Measurements from ENCODE around the gene TUBB4B.

- no peak for TF ChIP-seq ZNF510 (tag by site-specific recombination; IDR thresholded peaks at IDR 0.05; ENCODE audit: insufficient replicate concordance)
- TF ChIP-seq, protein P1, sequence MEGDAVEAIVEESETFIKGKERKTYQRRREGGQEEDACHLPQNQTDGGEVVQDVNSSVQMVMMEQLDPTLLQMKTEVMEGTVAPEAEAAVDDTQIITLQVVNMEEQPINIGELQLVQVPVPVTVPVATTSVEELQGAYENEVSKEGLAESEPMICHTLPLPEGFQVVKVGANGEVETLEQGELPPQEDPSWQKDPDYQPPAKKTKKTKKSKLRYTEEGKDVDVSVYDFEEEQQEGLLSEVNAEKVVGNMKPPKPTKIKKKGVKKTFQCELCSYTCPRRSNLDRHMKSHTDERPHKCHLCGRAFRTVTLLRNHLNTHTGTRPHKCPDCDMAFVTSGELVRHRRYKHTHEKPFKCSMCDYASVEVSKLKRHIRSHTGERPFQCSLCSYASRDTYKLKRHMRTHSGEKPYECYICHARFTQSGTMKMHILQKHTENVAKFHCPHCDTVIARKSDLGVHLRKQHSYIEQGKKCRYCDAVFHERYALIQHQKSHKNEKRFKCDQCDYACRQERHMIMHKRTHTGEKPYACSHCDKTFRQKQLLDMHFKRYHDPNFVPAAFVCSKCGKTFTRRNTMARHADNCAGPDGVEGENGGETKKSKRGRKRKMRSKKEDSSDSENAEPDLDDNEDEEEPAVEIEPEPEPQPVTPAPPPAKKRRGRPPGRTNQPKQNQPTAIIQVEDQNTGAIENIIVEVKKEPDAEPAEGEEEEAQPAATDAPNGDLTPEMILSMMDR (tag by site-specific recombination; IDR thresholded peaks at IDR 0.05), result no peak
- TF ChIP-seq, protein P2, sequence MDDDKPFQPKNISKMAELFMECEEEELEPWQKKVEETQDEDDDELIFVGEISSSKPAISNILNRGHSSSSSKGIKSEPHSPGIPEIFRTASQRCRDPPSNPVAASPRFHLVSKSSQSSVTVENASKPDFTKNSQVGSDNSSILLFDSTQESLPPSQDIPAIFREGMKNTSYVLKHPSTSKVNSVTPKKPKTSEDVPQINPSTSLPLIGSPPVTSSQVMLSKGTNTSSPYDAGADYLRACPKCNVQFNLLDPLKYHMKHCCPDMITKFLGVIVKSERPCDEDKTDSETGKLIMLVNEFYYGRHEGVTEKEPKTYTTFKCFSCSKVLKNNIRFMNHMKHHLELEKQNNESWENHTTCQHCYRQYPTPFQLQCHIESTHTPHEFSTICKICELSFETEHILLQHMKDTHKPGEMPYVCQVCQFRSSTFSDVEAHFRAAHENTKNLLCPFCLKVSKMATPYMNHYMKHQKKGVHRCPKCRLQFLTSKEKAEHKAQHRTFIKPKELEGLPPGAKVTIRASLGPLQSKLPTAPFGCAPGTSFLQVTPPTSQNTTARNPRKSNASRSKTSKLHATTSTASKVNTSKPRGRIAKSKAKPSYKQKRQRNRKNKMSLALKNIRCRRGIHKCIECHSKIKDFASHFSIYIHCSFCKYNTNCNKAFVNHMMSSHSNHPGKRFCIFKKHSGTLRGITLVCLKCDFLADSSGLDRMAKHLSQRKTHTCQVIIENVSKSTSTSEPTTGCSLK (tag by site-specific recombination; IDR thresholded peaks at IDR 0.05), result no peak
- TF ChIP-seq, protein P3, sequence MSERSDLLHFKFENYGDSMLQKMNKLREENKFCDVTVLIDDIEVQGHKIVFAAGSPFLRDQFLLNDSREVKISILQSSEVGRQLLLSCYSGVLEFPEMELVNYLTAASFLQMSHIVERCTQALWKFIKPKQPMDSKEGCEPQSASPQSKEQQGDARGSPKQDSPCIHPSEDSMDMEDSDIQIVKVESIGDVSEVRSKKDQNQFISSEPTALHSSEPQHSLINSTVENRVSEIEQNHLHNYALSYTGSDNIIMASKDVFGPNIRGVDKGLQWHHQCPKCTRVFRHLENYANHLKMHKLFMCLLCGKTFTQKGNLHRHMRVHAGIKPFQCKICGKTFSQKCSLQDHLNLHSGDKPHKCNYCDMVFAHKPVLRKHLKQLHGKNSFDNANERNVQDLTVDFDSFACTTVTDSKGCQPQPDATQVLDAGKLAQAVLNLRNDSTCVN (tag by site-specific recombination; optimal IDR thresholded peaks at IDR 0.05), result no peak
- TF ChIP-seq ZNF114 (tag by site-specific recombination; IDR thresholded peaks at IDR 0.05), result no peak
- no peak for TF ChIP-seq PRDM10 (tag by site-specific recombination; IDR thresholded peaks at IDR 0.05)
- no peak for TF ChIP-seq ZNF76 (tag by site-specific recombination; IDR thresholded peaks at IDR 0.05; ENCODE audit: borderline replicate concordance, low read depth)
- no peak for TF ChIP-seq ZNF10 (tag by site-specific recombination; IDR thresholded peaks at IDR 0.05)
- 0 out of 2 replicates have a peak, but pooled peaks have one; percentile 41 for TF ChIP-seq BCL11A (tag by site-specific recombination; IDR thresholded peaks at IDR 0.05; ENCODE audit: low read depth)
- TF ChIP-seq ZNF211 (tag by site-specific recombination; IDR thresholded peaks at IDR 0.05; ENCODE audit: low read depth), result no peak
- TF ChIP-seq ZBTB17 (tag by site-specific recombination; IDR thresholded peaks at IDR 0.05), result no peak
- TF ChIP-seq, protein P4, sequence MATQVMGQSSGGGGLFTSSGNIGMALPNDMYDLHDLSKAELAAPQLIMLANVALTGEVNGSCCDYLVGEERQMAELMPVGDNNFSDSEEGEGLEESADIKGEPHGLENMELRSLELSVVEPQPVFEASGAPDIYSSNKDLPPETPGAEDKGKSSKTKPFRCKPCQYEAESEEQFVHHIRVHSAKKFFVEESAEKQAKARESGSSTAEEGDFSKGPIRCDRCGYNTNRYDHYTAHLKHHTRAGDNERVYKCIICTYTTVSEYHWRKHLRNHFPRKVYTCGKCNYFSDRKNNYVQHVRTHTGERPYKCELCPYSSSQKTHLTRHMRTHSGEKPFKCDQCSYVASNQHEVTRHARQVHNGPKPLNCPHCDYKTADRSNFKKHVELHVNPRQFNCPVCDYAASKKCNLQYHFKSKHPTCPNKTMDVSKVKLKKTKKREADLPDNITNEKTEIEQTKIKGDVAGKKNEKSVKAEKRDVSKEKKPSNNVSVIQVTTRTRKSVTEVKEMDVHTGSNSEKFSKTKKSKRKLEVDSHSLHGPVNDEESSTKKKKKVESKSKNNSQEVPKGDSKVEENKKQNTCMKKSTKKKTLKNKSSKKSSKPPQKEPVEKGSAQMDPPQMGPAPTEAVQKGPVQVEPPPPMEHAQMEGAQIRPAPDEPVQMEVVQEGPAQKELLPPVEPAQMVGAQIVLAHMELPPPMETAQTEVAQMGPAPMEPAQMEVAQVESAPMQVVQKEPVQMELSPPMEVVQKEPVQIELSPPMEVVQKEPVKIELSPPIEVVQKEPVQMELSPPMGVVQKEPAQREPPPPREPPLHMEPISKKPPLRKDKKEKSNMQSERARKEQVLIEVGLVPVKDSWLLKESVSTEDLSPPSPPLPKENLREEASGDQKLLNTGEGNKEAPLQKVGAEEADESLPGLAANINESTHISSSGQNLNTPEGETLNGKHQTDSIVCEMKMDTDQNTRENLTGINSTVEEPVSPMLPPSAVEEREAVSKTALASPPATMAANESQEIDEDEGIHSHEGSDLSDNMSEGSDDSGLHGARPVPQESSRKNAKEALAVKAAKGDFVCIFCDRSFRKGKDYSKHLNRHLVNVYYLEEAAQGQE (tag by site-specific recombination; IDR thresholded peaks at IDR 0.05), result no peak
- TF ChIP-seq SP2 (tag by site-specific recombination; IDR thresholded peaks at IDR 0.05), result peak; percentile 35
- TF ChIP-seq HOXA7 (CRISPR knock-in tag; IDR thresholded peaks at IDR 0.05; ENCODE audit: borderline replicate concordance), result no peak
Observed at GRCh38 chr9:137221506-137222111, 19.5 kb upstream of the TUBB4B start.

Measured in HEK293 (cell line).